ES-I3 (cell line): ENCODE results near the gene SH3TC2.

Source experiments
- H3K36me3 ChIP-seq: 2 replicates; pipeline ENCODE4 v1.6.1; 2013; ENCODE audit warnings: mild to moderate bottlenecking, low read length, control low read depth, moderate library complexity; ENCODE audit not compliant: insufficient read depth
- H3K4me1 ChIP-seq: 2 replicates; pipeline ENCODE4 v1.6.1; 2013; ENCODE audit warnings: mild to moderate bottlenecking, control low read depth, low read length; ENCODE audit not compliant: insufficient read depth
- H3K9ac ChIP-seq: 2 replicates; pipeline ENCODE4 v1.6.1; 2013; ENCODE audit warnings: low read depth, mild to moderate bottlenecking, low read length, moderate library complexity
- H3K9me3 ChIP-seq: 2 replicates; pipeline ENCODE4 v1.6.1; 2013; ENCODE audit warnings: mild to moderate bottlenecking, low read length, moderate library complexity; ENCODE audit not compliant: control insufficient read depth, insufficient read depth

Gene SH3TC2

DNA sequence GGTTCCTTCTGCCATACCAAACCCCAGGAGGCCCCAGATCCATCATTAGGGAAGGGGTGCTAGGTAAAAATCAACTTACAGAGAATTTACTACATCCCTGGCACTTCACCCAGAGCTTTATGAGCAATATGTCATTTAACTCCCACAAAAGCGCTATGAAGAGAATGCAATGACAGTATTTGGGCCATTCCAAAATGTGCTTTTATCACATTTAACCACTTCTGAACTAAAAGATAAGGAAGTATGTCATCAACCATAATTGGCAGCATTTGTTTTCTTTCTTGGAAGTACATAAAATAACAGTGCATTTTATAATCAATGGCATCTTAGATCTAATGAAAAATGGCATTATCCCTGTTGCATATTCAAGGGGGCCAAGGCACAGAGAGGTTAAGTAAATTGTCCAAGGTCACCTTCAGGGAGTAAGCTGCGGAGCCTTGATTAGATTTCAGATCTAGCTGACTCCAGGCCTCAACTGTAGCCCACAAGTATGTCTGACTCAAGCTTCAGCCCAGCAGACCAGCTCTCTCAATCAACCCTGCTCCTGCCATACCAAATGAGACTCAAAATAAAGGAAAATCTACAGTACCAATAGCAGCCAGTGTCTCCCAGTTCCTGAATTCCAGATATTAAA, 16.5 kb downstream of the SH3TC2 start:
- H3K36me3 ChIP-seq = no peaks in the 10 kb centered on the region
- H3K9ac ChIP-seq = no peak overlapping the region
- H3K9me3 ChIP-seq = no peaks in the 10 kb centered on the region
- no peaks in the 10 kb centered on the region for H3K4me1 ChIP-seq

DNA sequence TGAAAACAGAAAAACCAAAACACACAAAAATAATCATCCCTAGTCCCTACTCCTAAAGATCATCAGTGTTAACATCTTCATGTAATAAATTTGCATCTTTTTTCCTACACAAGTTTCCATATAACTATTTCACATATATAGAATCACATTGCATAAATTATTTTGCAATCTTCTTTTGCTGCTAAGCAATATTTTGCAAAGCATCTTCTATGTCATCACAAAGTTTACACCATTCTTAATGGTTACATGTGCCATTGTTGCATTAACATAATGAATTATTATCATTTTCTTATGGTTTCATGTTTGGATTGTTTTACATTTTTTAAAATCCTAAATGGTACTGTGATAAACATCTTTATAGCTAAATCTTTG, 17.8 kb downstream of the SH3TC2 start:
- Histone ChIP-seq H3K4me1 (no peaks in the 10 kb centered on the region), H3K36me3 (no peaks in the 10 kb centered on the region), H3K9me3 (no peaks in the 10 kb centered on the region), H3K9ac (no peak overlapping the region)

DNA sequence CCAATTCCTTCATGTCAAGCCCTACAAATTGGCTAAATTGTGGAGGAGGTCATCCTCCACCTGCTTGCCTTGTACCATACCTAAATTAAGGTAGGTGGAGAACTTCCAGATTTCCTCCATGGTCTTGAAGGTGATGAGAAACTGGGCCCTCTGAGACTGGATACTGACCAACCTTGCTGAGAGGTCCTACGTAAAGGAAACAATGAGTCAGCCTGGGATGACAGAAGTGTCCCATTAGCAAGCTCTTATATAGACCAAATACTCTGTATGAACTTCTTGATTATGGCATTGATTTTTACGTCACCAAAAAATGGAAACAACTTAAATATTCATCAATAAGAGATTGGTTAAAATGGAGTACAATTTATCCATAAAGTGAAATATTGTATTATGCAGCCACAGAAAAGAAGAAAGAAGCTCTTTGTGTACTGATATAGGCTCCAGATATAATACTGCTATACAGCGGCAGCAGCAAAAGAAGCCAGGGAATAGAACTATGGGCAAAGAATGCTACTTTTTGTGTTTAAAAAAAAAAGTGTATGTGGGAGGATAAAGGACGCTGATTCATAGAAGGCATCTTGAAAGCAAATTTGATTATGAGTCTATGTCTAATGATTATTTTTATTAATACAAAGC, 18.3 kb downstream of the SH3TC2 start:
- Histone ChIP-seq H3K9ac (no peak overlapping the region), H3K4me1 (no peaks in the 10 kb centered on the region), H3K36me3 (no peaks in the 10 kb centered on the region), H3K9me3 (no peaks in the 10 kb centered on the region)

DNA sequence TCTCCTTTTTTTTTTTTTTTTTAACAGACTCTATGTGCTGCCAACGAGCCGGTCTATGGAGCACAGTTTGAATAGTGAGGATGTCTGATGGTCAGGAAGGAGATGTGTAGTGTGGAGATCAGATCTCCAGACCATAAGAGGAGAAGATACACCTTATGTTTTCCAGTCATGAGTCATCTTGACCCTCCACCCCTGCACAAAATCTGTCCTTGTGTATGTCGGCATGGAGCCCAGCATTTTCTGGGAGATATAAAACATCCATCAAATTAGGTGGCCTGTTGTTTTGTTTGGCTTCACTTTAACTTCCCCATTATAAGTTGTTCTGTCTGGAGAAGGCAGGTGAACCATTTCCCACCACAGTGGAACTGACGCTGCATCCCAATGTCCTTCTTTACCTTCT, 19.2 kb downstream of the SH3TC2 start:
- H3K36me3 ChIP-seq = no peaks in the 10 kb centered on the region
- H3K9me3 ChIP-seq = no peaks in the 10 kb centered on the region
- H3K9ac ChIP-seq = no peak overlapping the region
- no peaks in the 10 kb centered on the region for H3K4me1 ChIP-seq

DNA sequence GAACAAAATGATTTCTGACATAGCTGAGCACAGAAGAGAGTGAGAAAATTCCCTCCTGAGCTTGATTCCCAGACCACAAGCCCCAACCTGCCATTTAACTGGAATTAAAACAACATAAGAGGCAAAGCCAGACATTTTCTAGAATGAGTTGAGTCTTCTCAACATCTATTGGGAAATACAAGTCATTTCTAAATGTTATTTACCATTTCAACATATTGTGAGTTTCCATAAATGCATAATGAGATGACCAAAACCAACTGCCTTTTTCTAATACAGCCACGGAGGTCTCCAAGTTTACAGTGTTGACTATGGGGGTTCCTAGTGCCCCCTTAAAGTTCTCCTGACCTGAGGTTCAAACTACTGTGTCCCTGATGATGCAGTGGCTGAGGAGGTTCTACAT, 20.0 kb downstream of the SH3TC2 start:
- no peaks in the 10 kb centered on the region for H3K4me1 ChIP-seq
- no peaks in the 10 kb centered on the region for H3K9me3 ChIP-seq
- no peak overlapping the region for H3K9ac ChIP-seq
- no peaks in the 10 kb centered on the region for H3K36me3 ChIP-seq

DNA sequence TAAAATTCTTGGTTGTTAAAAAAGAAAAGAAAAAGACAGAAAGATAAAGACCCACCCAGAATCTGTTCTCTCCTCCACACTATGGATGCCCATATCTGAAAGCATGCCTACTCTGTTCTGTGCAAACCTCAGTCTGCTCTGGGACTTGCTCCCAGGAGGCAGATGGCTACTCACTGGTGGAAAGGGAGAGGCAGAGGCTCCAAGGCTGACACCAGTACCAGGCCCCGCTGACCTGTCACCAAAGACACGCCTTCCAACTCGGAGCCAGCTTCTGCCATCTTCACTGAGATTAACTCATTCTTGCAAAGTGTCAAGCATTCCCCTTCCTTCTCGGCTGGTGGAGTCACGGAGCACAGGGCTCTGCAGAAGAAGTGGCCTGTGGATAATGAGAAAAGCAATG, 21.6 kb downstream of the SH3TC2 start:
- H3K36me3 ChIP-seq = no peaks in the 10 kb centered on the region
- no peak overlapping the region for H3K9ac ChIP-seq
- no peaks in the 10 kb centered on the region for H3K4me1 ChIP-seq
- no peaks in the 10 kb centered on the region for H3K9me3 ChIP-seq

DNA sequence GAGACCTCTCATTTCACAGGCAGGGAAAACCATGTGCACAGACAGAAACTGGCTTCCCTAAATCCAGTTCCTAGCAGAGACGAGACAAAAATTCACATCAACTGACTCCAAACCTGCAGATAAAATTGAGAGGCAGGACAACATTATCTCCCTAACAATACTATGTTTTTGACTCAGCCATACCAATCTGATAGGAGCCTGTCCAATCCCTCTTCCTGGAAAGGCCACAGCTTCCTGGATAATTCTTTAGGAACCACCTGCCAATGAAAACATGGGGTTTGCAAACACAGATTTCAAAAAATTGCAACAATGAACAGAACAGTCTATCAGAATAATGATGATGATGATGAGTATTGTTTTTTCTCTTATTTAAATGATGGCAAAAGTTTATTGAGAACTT, 22.4 kb downstream of the SH3TC2 start:
- no peaks in the 10 kb centered on the region for H3K4me1 ChIP-seq

DNA sequence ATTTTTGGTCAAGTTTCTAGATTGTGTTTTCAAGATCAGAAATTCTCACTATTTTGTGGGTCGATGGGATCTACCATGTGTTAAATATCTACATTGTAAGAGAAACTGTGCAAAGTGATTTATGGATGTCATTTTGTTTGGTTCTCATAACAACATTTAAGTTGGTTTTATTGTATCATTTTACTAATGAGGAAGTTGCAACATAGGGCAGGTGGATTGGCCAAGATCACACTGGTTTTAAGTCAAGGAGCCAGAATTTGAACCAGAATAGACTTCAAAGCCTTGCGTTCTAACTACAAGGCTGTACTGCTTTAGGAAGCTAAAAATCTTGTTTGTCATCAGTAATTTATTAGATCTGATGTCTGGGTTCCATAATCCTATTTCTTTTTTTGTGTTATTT, 23.4 kb downstream of the SH3TC2 start:
- no peak overlapping the region for H3K9ac ChIP-seq
- H3K36me3 ChIP-seq = no peaks in the 10 kb centered on the region
- no peaks in the 10 kb centered on the region for H3K4me1 ChIP-seq
- no peaks in the 10 kb centered on the region for H3K9me3 ChIP-seq

More for the DNA sequence above, 22.4 kb downstream of the SH3TC2 start:
- H3K36me3 ChIP-seq = no peaks in the 10 kb centered on the region
- no peak overlapping the region for H3K9ac ChIP-seq
- H3K9me3 ChIP-seq = no peaks in the 10 kb centered on the region

DNA sequence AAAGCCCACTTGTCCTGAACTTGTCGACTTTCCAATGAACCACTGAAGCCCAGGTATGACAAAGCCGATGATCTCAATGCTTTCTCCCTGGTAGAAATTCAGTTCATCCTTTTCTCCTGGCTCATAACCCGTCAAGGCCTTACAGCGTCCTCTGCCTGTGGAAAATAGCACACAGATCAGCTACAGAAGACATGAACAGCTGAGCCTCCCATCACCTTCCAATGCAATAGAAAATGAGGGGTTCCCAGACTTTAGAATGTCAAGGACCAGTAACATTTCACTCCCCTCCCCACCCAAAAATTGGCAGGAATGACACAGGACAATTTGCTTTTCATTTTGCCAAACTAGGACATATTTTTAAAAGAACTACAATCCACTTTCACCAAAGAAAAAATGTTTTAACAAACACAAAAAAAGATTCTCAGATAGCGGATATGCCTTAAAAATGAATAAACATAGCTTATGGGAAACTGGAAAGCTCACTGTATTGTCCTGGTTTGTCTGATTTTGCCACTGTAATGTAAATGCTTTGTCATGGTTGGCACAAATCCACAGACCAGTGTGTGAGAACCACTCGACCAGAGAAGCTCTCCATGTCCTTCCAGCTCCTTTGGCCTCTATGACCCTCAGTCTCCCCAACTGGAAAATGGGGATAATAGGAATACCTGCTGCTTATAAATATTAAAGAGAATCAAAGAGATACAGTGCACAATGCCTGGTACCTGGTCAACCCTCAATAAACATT, 24.4 kb downstream of the SH3TC2 start:
- no peaks in the 10 kb centered on the region for H3K36me3 ChIP-seq
- H3K4me1 ChIP-seq = no peaks in the 10 kb centered on the region
- H3K9me3 ChIP-seq = no peaks in the 10 kb centered on the region
- no peak overlapping the region for H3K9ac ChIP-seq

DNA sequence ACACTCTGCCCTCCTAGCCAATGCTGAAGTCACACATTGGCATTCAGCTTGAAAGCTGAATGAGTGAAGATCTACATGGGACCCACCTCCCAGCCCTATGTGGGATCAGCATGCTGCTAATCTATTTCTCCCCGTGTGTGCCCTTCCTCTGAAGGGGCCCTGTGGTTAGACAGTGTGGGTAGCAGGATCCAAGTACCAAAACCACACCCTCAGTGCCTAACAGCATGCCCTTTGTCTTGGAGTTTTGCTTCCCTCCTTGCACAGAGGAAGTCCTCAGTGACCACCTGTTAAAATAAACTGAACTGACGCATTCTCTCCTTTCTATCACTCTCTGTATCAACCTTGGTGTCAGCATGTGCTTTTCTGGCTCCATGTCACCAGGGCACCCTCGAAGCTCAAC, 25.0 kb downstream of the SH3TC2 start:
- H3K36me3 ChIP-seq = no peaks in the 10 kb centered on the region
- H3K9ac ChIP-seq = no peak overlapping the region
- no peaks in the 10 kb centered on the region for H3K9me3 ChIP-seq
- H3K4me1 ChIP-seq = no peaks in the 10 kb centered on the region

DNA sequence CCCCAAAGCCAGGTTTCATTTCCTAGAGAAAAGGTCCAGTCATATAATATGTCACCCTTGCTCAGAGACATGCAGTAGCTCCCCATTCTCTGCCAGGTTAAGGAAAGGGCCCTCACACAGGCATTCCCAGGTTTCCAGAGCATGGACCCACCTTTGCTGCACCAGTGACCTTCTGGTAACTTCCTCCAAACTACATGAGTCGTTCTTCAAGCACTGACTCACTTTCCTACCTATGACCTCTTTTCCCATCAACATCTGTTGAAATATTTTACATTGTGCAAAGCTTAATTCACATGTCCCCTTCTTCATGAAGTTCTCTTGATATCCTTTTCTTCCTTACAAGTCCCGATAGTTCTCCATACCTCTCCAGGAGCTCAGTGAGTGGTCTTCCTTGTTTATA, 25.9 kb downstream of the SH3TC2 start:
- no peaks in the 10 kb centered on the region for H3K36me3 ChIP-seq
- H3K9me3 ChIP-seq = no peaks in the 10 kb centered on the region
- no peaks in the 10 kb centered on the region for H3K4me1 ChIP-seq
- no peak overlapping the region for H3K9ac ChIP-seq

DNA sequence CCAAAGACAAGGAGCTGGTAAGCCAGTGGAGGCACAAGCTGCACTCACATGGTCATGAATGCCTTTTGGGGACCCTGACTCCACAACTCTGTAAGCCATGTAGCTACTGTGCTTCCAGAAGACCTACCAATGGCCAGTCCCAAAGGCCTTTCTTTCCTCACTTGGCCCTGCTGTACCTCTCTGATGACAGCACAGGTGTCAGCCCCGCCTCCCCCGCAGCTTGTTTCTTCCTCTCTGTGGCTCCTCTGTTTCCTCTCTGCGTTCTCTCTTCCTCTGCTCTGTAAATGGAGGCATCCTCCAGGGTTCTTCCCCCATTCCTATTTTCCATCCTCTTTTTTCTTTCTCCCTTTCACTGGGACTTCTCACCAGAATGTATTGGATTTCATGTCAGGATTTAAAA, 26.7 kb downstream of the SH3TC2 start:
- Histone ChIP-seq H3K4me1 (no peaks in the 10 kb centered on the region), H3K36me3 (no peaks in the 10 kb centered on the region), H3K9me3 (no peaks in the 10 kb centered on the region), H3K9ac (no peak overlapping the region)

DNA sequence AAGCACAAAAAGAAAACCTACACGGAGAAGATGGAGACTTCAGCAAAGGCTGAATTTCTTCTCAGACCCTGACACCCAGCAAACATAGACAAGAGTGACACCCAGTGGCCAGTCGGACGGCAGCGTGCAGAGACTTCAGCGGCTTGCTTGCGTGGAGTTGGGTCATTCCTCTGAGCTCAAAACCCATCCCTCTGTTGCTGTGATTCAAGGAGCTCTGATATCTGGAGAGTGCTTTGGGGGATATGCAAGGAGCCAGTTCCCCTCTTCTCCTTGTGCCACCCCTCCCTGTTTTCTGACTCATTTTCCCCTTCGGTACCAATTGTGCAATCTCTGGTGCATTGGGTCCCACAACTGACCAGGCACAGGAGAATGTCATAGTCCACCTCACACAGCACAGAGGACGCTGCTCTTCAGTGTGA, 27.5 kb downstream of the SH3TC2 start:
- no peaks in the 10 kb centered on the region for H3K36me3 ChIP-seq
- H3K9me3 ChIP-seq = no peaks in the 10 kb centered on the region
- H3K4me1 ChIP-seq = no peaks in the 10 kb centered on the region
- H3K9ac ChIP-seq = no peak overlapping the region

DNA sequence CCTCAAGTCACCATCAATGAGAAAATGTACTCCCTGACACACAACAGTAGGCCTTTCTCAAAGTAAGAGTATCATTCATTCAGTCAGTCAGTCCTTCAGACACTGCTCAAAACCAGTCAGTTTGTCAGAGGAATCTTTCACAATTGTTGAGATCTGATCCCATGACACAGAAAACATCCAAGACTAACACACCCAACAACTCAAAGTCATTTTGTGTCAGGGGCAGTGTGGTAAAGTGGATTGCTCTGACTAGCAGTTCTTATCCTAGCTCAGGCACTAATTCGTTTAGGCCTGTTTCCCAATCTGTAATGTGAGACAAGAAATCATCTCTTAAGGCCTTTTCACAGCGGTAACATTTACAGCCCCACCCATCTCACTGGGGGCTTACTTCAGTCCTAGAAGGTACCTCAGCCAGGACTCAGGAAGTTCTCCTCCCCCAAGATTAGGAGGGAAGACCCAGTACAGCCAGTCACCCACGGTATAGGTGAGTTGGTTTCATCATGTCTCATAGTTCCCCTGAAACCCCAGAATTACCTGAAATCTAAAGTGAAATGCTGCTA, 31.9 kb downstream of the SH3TC2 start:
- H3K36me3 ChIP-seq = no peaks in the 10 kb centered on the region
- no peaks in the 10 kb centered on the region for H3K4me1 ChIP-seq
- no peak overlapping the region for H3K9ac ChIP-seq
- H3K9me3 ChIP-seq = no peaks in the 10 kb centered on the region

DNA sequence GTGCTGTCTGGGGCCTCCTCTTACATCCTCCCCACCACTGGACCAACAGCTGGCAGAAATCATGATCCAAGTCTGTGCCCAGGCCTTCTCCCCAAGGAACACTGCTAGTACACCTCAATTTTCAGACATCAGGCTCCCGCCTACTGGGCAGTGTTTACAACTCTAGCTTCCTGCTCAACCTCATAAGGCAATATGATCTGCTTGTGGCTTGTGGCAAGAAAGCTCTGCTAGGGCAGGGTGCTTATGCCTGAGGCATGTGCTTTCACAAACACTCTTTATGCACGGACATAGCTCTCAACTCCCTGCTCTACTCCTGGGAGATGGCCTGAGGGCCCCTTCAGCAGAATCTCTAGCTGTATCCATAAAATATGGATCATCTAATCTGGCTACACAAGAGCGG, 32.5 kb downstream of the SH3TC2 start:
- Histone ChIP-seq H3K36me3 (no peaks in the 10 kb centered on the region), H3K9me3 (no peaks in the 10 kb centered on the region), H3K9ac (no peak overlapping the region), H3K4me1 (no peaks in the 10 kb centered on the region)
